ENCODE measurements around the gene CNTLN. TPM values are rescaled to one million over a fixed set of nuclear protein-coding genes. Genes with fewer than 3 reads are reported as not detected.

Gene CNTLN
- total RNA-seq, 1 donor from 2014 or later = 7.4 TPM

- Mint-ChIP-seq H3K36me3 (ENCODE audit: low read depth, unreplicated experiment) (no peaks in the 10 kb centered on the region), H3K4me1 (ENCODE audit: unreplicated experiment) (no peaks in the 10 kb centered on the region), H3K27ac (ENCODE audit: unreplicated experiment) (no peak overlapping the region), H3K4me3 (ENCODE audit: unreplicated experiment) (no peak overlapping the region), H3K27me3 (ENCODE audit: unreplicated experiment) (no peaks in the 10 kb centered on the region), H3K9me3 (ENCODE audit: unreplicated experiment) (no peaks in the 10 kb centered on the region)
- no peak for TF ChIP-seq CTCF (IDR thresholded peaks at IDR 0.05; ENCODE audit: unreplicated experiment)
- no peak for DNase-seq (ENCODE audit: low spot score)
Measured at GRCh38 chr9:17422994-17423680, 288.3 kb downstream of the CNTLN start.

GRCh38 chr9:17423681-17424011, 288.8 kb downstream of the CNTLN start:
- no peak overlapping the region for H3K4me3 Mint-ChIP-seq (ENCODE audit: unreplicated experiment)
- no peak overlapping the region for H3K27ac Mint-ChIP-seq (ENCODE audit: unreplicated experiment)
- H3K9me3 Mint-ChIP-seq (ENCODE audit: unreplicated experiment) = no peaks in the 10 kb centered on the region
- no peak for DNase-seq (ENCODE audit: low spot score)
- no peak for TF ChIP-seq CTCF (IDR thresholded peaks at IDR 0.05; ENCODE audit: unreplicated experiment)
- H3K4me1 Mint-ChIP-seq (ENCODE audit: unreplicated experiment) = no peaks in the 10 kb centered on the region
- H3K27me3 Mint-ChIP-seq (ENCODE audit: unreplicated experiment) = no peaks in the 10 kb centered on the region
- H3K36me3 Mint-ChIP-seq (ENCODE audit: low read depth, unreplicated experiment) = no peaks in the 10 kb centered on the region

- TF ChIP-seq CTCF (IDR thresholded peaks at IDR 0.05; ENCODE audit: unreplicated experiment) = no peak
- no peak overlapping the region for H3K4me3 Mint-ChIP-seq (ENCODE audit: unreplicated experiment)
- no peak overlapping the region for H3K27ac Mint-ChIP-seq (ENCODE audit: unreplicated experiment)
- H3K36me3 Mint-ChIP-seq (ENCODE audit: low read depth, unreplicated experiment) = no peaks in the 10 kb centered on the region
- H3K4me1 Mint-ChIP-seq (ENCODE audit: unreplicated experiment) = no peaks in the 10 kb centered on the region
- no peak for DNase-seq (ENCODE audit: low spot score)
- H3K27me3 Mint-ChIP-seq (ENCODE audit: unreplicated experiment) = no peaks in the 10 kb centered on the region
- no peaks in the 10 kb centered on the region for H3K9me3 Mint-ChIP-seq (ENCODE audit: unreplicated experiment)
Measured at GRCh38 chr9:17425384-17425783, 290.5 kb downstream of the CNTLN start.

GRCh38 chr9:17433526-17433925, 298.7 kb downstream of the CNTLN start:
- no peak for TF ChIP-seq CTCF (IDR thresholded peaks at IDR 0.05; ENCODE audit: unreplicated experiment)
- Mint-ChIP-seq H3K27me3 (ENCODE audit: unreplicated experiment) (no peaks in the 10 kb centered on the region), H3K4me1 (ENCODE audit: unreplicated experiment) (no peaks in the 10 kb centered on the region), H3K27ac (ENCODE audit: unreplicated experiment) (no peak overlapping the region), H3K9me3 (ENCODE audit: unreplicated experiment) (no peaks in the 10 kb centered on the region), H3K36me3 (ENCODE audit: low read depth, unreplicated experiment) (no peaks in the 10 kb centered on the region), H3K4me3 (ENCODE audit: unreplicated experiment) (no peak overlapping the region)
- DNase-seq (ENCODE audit: low spot score) = no peak

GRCh38 chr9:17436854-17437253, 302.0 kb downstream of the CNTLN start:
- TF ChIP-seq CTCF (IDR thresholded peaks at IDR 0.05; ENCODE audit: unreplicated experiment) = no peak
- Mint-ChIP-seq H3K36me3 (ENCODE audit: low read depth, unreplicated experiment) (no peaks in the 10 kb centered on the region), H3K27ac (ENCODE audit: unreplicated experiment) (no peak overlapping the region), H3K27me3 (ENCODE audit: unreplicated experiment) (no peaks in the 10 kb centered on the region), H3K9me3 (ENCODE audit: unreplicated experiment) (no peaks in the 10 kb centered on the region), H3K4me1 (ENCODE audit: unreplicated experiment) (no peaks in the 10 kb centered on the region), H3K4me3 (ENCODE audit: unreplicated experiment) (no peak overlapping the region)
- no peak for DNase-seq (ENCODE audit: low spot score)

All from endothelial cell (in vitro differentiated cells).